Measurements from ENCODE around the gene NTMT1. TPM values are rescaled to one million over a fixed set of nuclear protein-coding genes. Genes with fewer than 3 reads are reported as not detected.

The NTMT1 gene, protein sequence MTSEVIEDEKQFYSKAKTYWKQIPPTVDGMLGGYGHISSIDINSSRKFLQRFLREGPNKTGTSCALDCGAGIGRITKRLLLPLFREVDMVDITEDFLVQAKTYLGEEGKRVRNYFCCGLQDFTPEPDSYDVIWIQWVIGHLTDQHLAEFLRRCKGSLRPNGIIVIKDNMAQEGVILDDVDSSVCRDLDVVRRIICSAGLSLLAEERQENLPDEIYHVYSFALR
- total RNA-seq = 10 to 100 TPM; 20.3 to 33.3 (median 31.9) TPM

DNA sequence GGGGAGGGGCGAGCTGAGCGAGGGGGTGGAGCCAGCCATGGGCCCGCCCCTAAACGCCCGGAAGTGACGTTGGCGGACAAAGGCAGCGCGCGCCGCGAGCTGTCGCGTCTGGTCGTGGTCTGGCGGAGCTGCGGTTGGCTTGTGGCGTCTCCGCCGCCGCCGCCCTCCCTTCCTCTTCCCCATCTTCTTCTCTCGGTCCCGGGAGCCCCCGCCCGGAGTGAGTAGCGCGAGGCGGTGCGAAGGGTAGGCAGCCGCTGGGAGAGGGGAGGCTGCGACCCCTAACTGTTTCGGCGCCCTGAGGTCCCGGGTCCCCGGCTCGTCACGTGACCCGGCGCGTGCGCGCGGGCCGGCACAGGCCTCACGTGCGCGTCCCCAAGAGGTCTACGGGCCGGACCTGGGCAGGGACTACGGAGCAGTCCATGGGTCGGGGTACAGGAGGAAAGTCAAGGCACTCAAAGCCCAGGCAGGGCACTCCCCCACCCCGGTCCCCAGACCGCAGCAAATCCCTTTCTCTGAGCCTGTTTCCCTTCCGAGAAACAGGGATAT lies at the start of gene NTMT1:
Gene NTMT1, plus strand, starts transcription at position 85 of the 546 bp plus-strand sequence. CDS start 6,541 bp downstream, outside the sequence.
- Histone ChIP-seq H3K36me3 (no peaks in the 10 kb centered on the region), H3K4me3 (peak within 1 kb of the TSS; percentile 66 to 85 (median 82)), H3K27me3 (no peaks in the 10 kb centered on the region), H3K4me1 (peaks cover 34 to 68% (median 64%) of the 10 kb centered on the region in 4 donors), H3K27ac (replicated peaks in 1 of 4) (peak within 1 kb of the TSS; percentile 90 to 96 (median 93)), H3K9me3 (no peaks in the 10 kb centered on the region)
- peak; percentile 97 for DNase-seq (ENCODE audit: extremely low spot score)
- WGBS = under 1% methylated on average over 39 of the region's 55 CpGs
- TF ChIP-seq POLR2A (IDR thresholded peaks at IDR 0.05; ENCODE audit: low read depth) (peak; percentile 96), EP300 (IDR thresholded peaks at IDR 0.05) (no peak), POLR2AphosphoS5 (IDR thresholded peaks at IDR 0.05) (peak; percentile 99 to 100)
- TF ChIP-seq, protein P1, sequence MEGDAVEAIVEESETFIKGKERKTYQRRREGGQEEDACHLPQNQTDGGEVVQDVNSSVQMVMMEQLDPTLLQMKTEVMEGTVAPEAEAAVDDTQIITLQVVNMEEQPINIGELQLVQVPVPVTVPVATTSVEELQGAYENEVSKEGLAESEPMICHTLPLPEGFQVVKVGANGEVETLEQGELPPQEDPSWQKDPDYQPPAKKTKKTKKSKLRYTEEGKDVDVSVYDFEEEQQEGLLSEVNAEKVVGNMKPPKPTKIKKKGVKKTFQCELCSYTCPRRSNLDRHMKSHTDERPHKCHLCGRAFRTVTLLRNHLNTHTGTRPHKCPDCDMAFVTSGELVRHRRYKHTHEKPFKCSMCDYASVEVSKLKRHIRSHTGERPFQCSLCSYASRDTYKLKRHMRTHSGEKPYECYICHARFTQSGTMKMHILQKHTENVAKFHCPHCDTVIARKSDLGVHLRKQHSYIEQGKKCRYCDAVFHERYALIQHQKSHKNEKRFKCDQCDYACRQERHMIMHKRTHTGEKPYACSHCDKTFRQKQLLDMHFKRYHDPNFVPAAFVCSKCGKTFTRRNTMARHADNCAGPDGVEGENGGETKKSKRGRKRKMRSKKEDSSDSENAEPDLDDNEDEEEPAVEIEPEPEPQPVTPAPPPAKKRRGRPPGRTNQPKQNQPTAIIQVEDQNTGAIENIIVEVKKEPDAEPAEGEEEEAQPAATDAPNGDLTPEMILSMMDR (IDR thresholded peaks at IDR 0.05) = peak in 1 of 3 experiments; percentile 13
- intact Hi-C loops (cut with DNase I) = no loop called here

DNA sequence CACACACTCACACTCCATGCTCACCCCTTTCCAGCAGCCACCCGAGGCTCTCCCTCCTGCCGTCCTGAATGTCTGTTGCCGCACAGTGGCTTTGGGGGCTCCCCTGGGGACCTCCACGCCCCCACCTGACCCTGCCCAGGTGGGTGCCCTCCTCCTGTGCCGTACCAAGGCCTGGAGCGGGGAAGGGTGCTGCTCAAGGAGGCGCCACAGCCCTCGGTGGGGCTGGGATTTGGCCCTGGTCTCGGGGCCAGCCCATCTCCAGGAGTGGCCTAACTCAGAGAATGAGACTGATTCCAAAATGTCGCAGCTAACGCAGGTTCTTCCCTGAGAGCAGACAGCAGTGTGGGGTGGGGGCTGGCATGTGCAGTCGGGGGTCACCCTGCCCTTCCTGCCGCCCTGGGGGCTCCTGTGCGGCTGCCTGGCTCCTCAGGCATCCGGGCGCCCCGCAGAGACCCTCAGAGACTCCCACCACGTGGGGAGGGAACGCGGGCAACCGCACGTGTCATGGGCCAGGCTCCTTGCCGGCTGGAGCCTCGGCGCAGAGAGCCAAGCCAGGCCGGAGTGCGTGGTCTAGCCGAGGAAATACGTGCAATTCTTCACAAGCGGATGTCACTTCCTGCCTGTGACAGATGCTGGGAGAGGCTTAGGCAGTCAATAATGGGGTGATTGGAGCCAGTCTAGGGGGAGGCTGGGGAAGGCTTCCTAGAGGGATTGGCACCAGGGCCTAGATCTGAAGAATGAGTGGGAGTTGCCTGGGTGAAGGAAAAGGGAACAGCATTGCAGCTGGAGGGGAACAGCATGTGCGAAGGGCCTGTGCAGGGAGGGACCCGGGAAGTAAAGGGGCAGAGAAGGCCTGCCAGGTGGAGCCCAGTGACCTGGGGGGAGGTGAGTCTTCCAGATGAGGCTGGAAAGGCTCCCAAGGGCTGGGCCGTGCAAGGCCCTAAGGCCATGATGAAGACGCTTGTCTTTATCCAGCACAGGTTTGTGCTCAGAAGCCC lies 49.1 kb upstream of the NTMT1 start:
- peak overlapping the region in 1 of 4 donors; percentile 18 for H3K27ac ChIP-seq (replicated peaks in 1 of 4)
- H3K36me3 ChIP-seq = no peaks in the 10 kb centered on the region
- DNase-seq (ENCODE audit: extremely low spot score) = no peak
- no peaks in the 10 kb centered on the region for H3K27me3 ChIP-seq
- TF ChIP-seq, protein P1 (IDR thresholded peaks at IDR 0.05) = no peak
- TF ChIP-seq POLR2AphosphoS5 (IDR thresholded peaks at IDR 0.05) = peak; percentile 33 to 37
- 73% methylated on average over 23 of the region's 34 CpGs for WGBS
- H3K9me3 ChIP-seq = no peaks in the 10 kb centered on the region
- intact Hi-C loops (cut with DNase I) = no loop called here
- peaks cover 0 to 10% (median 3%) of the 10 kb centered on the region in 4 donors for H3K4me1 ChIP-seq
- H3K4me3 ChIP-seq = no peak overlapping the region

DNA sequence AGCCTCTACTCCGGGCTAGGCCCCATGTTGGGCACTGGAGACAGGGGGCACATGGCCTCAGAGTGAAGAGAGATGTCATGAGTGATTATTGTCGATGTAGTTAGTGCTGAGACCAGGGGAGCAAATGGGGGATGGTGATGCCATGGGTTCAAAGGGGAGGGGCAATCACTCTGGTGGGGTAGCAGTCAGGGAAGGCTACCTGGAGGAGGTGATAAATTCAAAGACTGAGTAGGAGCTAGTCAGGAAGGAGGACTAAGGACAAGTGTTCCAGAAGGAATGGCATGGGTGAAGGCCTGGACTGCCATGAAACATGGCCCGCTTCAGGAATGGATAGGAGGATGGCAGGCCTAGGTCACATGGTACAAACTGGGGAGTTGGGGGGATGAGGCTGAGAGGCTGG lies 46.7 kb upstream of the NTMT1 start:
- H3K36me3 ChIP-seq = no peaks in the 10 kb centered on the region
- DNase-seq (ENCODE audit: extremely low spot score) = no peak
- WGBS = 93% methylated on average over 3 of the region's 3 CpGs
- H3K27me3 ChIP-seq = no peaks in the 10 kb centered on the region
- H3K4me3 ChIP-seq = no peak overlapping the region
- no peak overlapping the region for H3K27ac ChIP-seq (replicated peaks in 1 of 4)
- H3K4me1 ChIP-seq = peaks cover 2 to 12% (median 4%) of the 10 kb centered on the region in 4 donors
- intact Hi-C loops (cut with DNase I) = no loop called here
- H3K9me3 ChIP-seq = no peaks in the 10 kb centered on the region
- TF ChIP-seq POLR2A (IDR thresholded peaks at IDR 0.05; ENCODE audit: low read depth) (no peak), EP300 (IDR thresholded peaks at IDR 0.05) (no peak), POLR2AphosphoS5 (IDR thresholded peaks at IDR 0.05) (no peak)
- TF ChIP-seq, protein P1 (IDR thresholded peaks at IDR 0.05) = no peak

DNA sequence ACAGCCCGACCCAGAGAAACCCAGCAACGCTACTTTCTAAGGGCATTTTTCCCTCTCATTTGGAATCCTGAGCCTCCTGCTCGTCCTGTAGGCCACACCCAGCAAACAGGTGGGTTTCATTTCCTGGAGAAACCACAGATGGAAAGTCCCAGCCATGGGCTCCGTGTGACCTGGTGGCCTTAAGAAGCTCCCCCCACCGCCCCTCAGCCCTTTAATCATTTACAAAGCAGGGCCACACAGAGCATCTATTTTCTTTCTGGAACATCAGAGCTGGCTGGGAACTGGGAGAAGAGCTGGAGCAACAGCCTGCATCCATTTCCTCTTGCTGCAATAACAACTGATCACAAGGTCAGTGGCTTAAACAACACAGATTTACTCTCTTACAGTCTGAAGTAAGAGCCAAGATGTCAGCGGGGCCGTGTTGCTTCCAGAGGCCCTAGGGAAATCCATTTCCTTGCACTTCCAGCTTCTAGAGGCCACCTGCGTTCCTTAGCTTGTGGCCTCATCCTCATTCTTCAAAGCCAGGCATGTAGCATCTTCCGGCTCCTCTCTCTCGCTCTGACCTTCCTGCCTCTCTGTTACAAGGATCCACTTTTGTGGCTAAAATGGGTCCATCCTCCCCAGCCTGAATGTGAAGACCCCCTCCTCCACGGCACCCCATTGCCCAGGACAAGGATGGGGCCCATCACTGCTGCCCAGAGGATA lies 45.6 kb upstream of the NTMT1 start:
- WGBS = 79% methylated on average over 11 of the region's 11 CpGs
- no peak overlapping the region for H3K27ac ChIP-seq (replicated peaks in 1 of 4)
- H3K27me3 ChIP-seq = no peaks in the 10 kb centered on the region
- no peaks in the 10 kb centered on the region for H3K9me3 ChIP-seq
- intact Hi-C loops (cut with DNase I) = no loop called here
- H3K36me3 ChIP-seq = no peaks in the 10 kb centered on the region
- peaks cover 5 to 12% (median 6%) of the 10 kb centered on the region in 4 donors for H3K4me1 ChIP-seq
- TF ChIP-seq EP300 (IDR thresholded peaks at IDR 0.05) (no peak), POLR2A (IDR thresholded peaks at IDR 0.05; ENCODE audit: low read depth) (no peak), POLR2AphosphoS5 (IDR thresholded peaks at IDR 0.05) (no peak)
- TF ChIP-seq, protein P1 (IDR thresholded peaks at IDR 0.05) = no peak
- no peak for DNase-seq (ENCODE audit: extremely low spot score)
- H3K4me3 ChIP-seq = no peak overlapping the region

Measured in esophagus muscularis mucosa (tissue), 4 donors.